HG02623 (cell line): ENCODE measurements around the gene RNF150.

ENCODE experiments used
- ATAC-seq: cut with Tn5 transposase; IDR thresholded peaks from one replicate; pipeline ENCODE4 v1.9.1; 2021; ENCODE audit warnings: moderate library complexity; ENCODE audit not compliant: unreplicated experiment

Gene RNF150

DNA sequence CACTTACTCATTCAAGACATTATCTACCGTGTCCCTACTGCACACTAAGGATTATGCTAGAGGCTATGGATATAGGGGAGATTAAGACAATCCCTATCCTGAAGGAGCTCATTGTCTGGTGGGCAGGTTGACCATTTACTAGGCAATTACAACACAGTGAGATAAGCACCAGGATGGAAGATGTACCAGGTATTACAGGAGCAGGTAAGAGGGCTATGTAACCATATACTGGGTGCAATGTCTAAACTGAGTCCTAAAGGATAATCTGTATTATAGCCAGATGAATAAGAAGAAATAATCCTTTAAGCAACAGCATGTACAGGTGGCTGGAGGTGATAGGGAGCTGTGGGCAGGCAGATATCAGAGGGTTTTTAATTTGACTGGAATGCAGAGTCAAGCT, 263.8 kb downstream of the RNF150 start:
- ATAC-seq = no peak

GRCh38 chr4:140867356-140867755, 265.9 kb downstream of the RNF150 start:
- ATAC-seq = no peak

- ATAC-seq = no peak
Observed at GRCh38 chr4:140866492-140867005, 266.7 kb downstream of the RNF150 start.

DNA sequence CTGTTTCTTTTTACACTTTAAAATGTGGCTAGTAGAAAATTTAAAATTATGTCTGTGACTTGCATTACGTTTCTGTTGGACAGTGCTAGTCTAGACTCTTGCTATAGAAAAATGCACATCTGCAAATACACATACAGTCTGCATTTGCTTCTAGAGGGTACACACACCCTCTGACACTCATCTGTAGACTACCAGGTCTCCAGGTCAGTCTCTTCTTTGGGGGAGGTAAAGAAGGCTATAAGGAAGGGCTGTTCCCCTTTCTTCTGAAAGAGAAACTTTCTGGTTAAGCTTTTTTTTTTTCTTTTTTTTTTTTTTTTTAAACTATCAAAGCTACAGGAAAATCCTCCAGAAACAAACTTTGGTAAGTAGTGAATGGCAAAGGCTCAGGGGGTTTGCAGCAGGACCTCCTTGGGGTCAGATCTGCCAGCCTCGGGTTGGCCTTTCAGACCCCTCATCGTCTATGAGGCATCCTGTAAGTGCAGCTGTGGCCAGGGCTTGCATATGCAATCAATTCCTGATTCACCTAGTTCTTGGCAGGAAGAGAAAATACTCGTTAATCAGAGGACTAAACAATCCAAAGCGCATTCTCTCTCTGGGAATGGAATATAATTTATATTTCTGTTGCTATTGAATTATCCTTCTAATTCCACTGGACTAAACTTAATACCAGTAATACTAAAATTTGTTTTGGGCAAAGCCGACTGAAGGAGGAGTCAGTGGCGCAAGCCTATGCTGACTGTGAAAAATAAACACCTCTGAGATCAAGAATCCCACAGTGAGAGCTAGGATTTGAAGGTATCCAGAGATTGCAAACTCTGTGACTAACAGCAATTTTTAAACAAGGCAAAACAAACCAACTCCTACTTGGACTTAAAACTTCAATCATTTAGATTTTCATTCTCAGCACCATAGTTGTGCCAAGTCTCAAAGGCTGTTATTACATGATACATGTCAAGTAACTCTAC, 267.7 kb downstream of the RNF150 start:
- ATAC-seq = no peak

DNA sequence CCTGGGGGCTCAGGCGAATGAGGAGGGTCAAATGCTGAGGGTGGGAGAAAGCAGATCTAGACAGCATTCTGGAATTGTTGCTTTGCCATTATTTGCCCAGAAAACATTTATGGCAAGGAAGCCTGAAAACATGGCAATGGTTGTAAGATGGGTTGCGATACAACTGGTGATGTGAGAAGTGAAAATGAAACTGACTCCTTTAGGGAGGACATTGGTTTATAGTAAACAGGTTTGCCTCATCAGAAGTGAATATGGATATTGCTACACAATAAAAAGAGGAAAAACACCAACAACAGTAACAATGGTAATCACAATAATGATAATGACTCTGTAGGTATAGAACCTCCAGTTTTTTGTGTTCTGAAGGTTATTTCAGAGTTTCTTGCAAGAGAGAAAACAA, 270.1 kb downstream of the RNF150 start:
- ATAC-seq = no peak

DNA sequence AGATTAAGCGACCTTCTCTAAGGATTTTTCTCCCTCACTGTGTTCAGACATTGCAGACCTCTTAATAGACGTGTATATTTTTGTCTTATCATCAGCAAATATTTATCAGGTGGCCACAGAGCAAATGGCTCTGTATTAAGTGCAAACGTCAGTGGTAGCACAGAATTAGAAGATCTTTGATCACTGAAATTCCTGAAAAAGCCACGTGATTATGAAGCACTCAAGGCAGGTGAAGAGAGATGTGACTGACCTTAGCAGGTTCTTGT, 271.2 kb downstream of the RNF150 start:
- no peak for ATAC-seq

DNA sequence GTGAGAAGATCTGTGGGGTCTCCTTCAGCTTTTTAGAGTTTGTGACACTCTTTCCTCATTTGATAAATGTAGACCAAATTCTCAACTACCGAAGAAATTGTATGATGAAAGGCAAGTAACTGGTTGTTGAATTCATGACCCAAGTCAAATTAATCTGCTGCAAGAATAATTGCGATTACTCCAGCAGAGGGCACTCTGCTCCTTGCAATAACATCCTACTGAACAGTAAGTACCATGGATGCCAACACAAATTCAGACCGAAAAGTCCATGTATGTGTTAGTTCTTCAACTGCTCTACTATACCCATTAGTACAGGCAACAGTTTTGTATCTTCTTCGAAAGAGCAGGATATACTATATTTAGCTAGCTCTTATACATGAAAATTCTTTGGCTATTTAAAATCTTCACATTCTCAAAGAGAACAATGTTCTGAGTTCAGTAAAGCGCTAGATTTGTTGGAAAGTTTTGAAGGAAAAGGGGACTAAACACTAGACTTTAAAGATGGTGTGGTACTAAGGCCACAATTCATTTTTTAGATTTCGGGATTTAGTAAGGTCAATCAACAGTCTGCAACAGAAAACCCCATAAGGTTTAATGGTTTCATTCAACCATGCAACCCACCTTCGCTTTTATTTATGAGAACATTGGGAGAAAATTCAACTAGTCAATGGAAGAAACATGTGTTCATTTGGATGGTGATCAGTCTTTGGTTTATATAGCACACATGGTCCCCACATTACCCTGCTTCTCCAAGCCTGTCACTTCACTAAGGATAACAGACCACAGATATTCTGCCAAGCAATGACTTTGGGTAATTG, 271.7 kb downstream of the RNF150 start:
- peak; percentile 70 for ATAC-seq

- ATAC-seq = no peak
Observed at GRCh38 chr4:140858897-140859296, 274.4 kb downstream of the RNF150 start.

- ATAC-seq = no peak
Observed at GRCh38 chr4:140857111-140857510, 276.2 kb downstream of the RNF150 start.

GRCh38 chr4:140856621-140857062, 276.6 kb downstream of the RNF150 start:
- ATAC-seq = no peak

DNA sequence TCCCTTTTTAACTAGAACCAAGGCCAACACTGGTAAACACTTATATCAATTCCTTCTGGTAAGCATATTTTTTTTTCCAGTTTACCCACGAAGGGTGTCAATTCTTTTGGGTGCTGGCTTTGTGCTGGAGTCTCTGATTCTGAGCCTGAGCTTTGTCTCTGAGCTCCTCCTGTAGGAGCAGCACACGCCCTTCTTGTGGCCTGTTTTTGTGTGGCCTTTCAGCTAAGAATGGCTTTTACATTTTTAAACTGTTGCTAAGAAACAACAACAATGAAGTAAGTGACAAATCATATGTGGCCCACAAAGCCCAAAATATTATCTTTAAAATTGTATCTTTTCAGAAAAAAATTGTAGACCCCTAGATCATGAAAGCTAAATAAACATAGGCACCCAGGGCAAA, 279.1 kb downstream of the RNF150 start:
- ATAC-seq = no peak

- ATAC-seq = no peak
Observed at GRCh38 chr4:140851804-140852203, 281.5 kb downstream of the RNF150 start.

- ATAC-seq = peak; percentile 73
Observed at GRCh38 chr4:140851032-140851636, 282.1 kb downstream of the RNF150 start.

DNA sequence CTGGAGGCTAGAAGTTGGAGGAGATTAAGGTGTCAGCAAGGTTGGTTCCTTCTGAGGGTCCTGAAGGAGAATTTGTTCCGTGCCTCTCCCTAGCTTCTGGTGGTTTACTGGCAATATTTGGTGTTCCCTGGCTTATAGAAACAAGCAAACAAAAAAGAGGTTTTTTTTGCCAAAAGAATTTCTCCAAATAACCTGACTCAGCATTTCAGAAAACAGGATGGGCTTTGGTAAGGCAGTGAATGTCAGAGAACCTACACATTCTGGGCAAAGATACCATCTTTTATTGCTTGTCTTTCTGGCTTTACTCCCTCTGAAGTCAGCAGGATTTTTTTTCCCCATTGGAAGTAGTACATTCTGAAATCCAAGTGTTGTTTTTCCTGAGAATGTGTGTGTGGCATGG, 283.7 kb downstream of the RNF150 start:
- no peak for ATAC-seq

DNA sequence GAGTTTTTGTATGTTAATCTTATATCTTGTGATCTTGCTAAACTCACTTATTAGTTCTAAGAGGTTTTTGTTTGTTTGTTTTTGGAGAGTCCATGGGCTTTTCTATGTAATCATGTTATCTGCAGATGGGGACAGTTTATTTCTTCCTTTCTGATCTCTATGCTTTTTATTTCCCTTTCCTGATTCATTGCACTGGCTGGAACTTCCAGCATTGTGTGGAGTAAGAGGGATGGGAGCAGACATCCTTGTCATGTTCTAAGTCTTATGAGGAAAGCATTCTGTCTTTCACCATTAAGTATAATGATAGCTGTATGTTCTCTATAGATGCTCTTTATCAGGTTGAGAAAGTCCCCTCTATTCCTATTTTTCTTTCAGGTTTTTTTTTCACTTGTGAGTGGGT, 286.5 kb downstream of the RNF150 start:
- no peak for ATAC-seq

DNA sequence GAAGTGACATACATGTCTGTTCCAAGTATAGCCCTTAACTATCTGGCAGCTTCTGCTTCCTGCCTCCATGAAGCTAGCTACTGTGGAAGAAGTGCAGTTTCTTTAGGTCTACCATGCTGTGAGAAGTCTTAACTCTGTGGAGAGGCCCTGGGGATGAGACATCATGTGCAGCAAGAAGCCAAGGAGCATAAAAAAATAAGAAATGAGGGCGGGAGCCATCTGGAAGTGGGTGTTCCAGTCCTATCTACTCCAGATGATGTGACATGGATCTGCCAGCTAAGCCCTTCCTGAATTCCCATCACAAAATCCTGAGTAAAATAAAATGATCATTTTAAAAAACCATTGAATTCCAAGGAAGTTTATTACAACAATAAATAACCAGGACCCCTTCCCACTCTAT, 289.2 kb downstream of the RNF150 start:
- ATAC-seq = no peak

DNA sequence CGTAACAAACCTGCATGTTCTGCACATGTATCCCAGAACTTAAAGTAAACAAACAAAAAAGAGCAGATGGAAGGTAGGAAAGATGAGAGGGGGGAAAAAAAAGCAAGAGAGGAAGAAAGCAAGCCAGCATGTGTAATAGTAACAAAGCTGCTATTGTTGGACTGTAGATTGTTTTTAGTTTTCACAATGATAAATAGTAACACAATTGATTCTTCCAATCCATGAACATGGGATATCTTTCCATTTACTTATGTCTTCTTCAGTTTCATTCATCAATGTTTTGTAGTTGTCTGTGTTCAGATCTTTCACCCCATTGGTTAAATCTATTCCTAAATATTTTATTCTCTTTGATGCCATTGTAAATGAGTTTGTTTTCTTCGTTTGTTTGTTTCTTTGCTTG, 292.1 kb downstream of the RNF150 start:
- no peak for ATAC-seq

- ATAC-seq = no peak
Observed at GRCh38 chr4:140839888-140840790, 293.1 kb downstream of the RNF150 start.

- ATAC-seq = no peak
Observed at GRCh38 chr4:140839406-140839805, 293.9 kb downstream of the RNF150 start.

DNA sequence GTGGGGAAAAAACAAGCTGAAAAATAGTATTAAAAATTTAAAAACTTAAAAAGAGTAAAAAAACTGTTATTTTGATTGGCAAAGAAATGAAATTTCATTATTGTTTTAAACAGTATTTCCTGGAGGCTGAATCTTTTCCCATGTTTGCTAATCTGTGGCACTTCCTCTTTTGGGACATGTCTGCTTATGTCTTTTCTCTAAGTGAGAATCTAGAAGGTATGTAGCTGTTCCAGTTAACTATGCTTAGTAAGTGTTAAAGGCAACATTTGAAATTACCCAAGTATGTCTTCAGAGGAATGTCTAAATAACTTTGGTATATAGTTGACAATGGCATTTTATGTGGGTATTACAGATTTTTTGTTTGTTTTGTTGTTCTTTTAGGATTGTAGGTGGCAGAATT, 295.5 kb downstream of the RNF150 start:
- ATAC-seq = no peak
